Measurements from ENCODE around the gene MCC. TPM values are rescaled to one million over a fixed set of nuclear protein-coding genes. Genes with fewer than 3 reads are reported as not detected.

The MCC gene
- total and polyA plus RNA-seq, 2 donors (not counting 1 experiment from before 2014, with no cell fraction given) = 0.09 to 0.32 TPM

DNA sequence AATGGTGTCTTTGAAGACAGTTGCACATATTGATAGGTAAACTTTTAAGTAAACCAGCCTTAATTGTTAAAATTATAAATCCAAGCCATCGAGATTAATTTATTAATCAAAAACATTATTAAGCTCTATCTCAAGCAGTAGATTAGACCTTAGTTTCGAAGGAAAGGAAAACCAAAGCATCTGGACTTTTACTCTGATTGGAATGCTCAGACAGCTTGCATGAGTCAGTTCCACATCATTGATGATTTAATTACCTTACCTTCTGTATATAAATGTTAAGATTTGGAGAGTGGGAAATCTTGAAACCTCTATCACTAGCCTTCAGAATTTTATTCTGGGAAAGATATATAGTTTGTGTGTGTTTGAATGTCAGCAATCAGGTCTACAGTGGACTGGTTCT, 487.8 kb downstream of the MCC start:
- Mint-ChIP-seq H3K9me3 (ENCODE audit: insufficient read depth) (no peaks in the 10 kb centered on the region), H3K4me3 (no peak overlapping the region), H3K27me3 (no peaks in the 10 kb centered on the region), H3K27ac (no peak overlapping the region), H3K4me1 (peaks cover 6% of the 10 kb centered on the region)
- CTCF ChIA-PET = no interaction called here
- H3K79me2 ChIP-seq (ENCODE audit: control insufficient read depth, insufficient read depth, low read length) = peaks cover 43% of the 10 kb centered on the region
- no peaks in the 10 kb centered on the region for H3K27me3 ChIP-seq (replicated peaks in 1 of 4; ENCODE audit: control extremely low read depth in 1 of 4, control insufficient read depth in 3 of 4, insufficient read depth in 4 of 4, low read length in 3 of 4)
- H3K4me3 ChIP-seq (ENCODE audit: control extremely low read depth in 1 of 5, extremely low read depth in 1 of 5, insufficient read depth in 1 of 5, low read depth in 2 of 5, low read length in 4 of 5) = no peak overlapping the region
- intact Hi-C loops (cut with micrococcal nuclease) = no loop called here
- H2AFZ ChIP-seq (ENCODE audit: insufficient read depth, low read depth, low read length, poor library complexity, severe bottlenecking) = no peak overlapping the region
- no peak for DNase-seq
- WGBS (ENCODE audit: insufficient coverage) = 100% methylated on average over 1 of the region's 2 CpGs
- no peak for ATAC-seq (ENCODE audit: low read depth)
- peaks cover 0 to 4% of the 10 kb centered on the region in 2 donors for H3K4me1 ChIP-seq (ENCODE audit: control insufficient read depth in 2 of 2, insufficient read depth in 2 of 2, low read length in 2 of 2)
- no peak overlapping the region for H3K4me2 ChIP-seq (replicated peaks; ENCODE audit: low read depth, low read length, poor library complexity, severe bottlenecking)
- H3K27ac ChIP-seq (ENCODE audit: low read length in 2 of 2) = no peak overlapping the region
- peaks cover 18 to 83% of the 10 kb centered on the region in 2 experiments for H3K36me3 ChIP-seq (replicated peaks in 1 of 2; ENCODE audit: control extremely low read depth in 1 of 2, control insufficient read depth in 1 of 2, extremely low read depth in 1 of 2, insufficient read depth in 2 of 2, low read length in 1 of 2)
- peaks cover 21% of the 10 kb centered on the region for H4K20me1 ChIP-seq (ENCODE audit: control insufficient read depth, insufficient read depth, low read length, poor library complexity, severe bottlenecking)
- H3K9ac ChIP-seq (ENCODE audit: low read length) = no peak overlapping the region
- H3K9me3 ChIP-seq (ENCODE audit: control extremely low read depth in 1 of 3, control insufficient read depth in 2 of 3, insufficient read depth in 1 of 3, low read length in 2 of 3) = no peaks in the 10 kb centered on the region
- TF ChIP-seq, protein P1, sequence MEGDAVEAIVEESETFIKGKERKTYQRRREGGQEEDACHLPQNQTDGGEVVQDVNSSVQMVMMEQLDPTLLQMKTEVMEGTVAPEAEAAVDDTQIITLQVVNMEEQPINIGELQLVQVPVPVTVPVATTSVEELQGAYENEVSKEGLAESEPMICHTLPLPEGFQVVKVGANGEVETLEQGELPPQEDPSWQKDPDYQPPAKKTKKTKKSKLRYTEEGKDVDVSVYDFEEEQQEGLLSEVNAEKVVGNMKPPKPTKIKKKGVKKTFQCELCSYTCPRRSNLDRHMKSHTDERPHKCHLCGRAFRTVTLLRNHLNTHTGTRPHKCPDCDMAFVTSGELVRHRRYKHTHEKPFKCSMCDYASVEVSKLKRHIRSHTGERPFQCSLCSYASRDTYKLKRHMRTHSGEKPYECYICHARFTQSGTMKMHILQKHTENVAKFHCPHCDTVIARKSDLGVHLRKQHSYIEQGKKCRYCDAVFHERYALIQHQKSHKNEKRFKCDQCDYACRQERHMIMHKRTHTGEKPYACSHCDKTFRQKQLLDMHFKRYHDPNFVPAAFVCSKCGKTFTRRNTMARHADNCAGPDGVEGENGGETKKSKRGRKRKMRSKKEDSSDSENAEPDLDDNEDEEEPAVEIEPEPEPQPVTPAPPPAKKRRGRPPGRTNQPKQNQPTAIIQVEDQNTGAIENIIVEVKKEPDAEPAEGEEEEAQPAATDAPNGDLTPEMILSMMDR (IDR thresholded peaks at IDR 0.05) = no peak
- TF ChIP-seq EZH2 (IDR thresholded peaks at IDR 0.05; ENCODE audit: borderline replicate concordance, insufficient read depth, low read depth, low read length, poor library complexity, severe bottlenecking) = no peak
- POLR2A ChIA-PET = no interaction called here

DNA sequence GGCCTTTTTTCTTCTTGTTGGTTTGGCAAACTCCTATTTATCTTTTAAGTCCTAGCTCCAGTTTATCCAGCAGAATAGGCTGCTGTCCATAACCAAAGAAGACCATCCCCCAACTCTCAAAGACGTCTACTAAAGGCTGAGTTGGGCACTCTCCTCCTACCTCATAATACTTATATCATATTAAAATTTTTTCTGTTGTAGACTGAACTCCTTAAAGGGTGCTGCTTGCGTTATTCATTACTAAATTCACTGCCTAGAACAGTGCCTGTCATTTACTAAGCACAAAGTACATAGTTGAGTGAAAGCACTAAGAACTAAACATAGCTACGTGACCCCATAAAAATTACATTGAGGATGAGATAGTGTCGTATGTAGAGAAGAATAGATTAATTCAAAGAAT, 490.0 kb downstream of the MCC start:
- TF ChIP-seq EZH2 (IDR thresholded peaks at IDR 0.05; ENCODE audit: borderline replicate concordance, insufficient read depth, low read depth, low read length, poor library complexity, severe bottlenecking) = no peak
- TF ChIP-seq, protein P1 (IDR thresholded peaks at IDR 0.05) = no peak
- Histone ChIP-seq H4K20me1 (ENCODE audit: control insufficient read depth, insufficient read depth, low read length, poor library complexity, severe bottlenecking) (peaks cover 21% of the 10 kb centered on the region), H3K4me1 (ENCODE audit: control insufficient read depth in 2 of 2, insufficient read depth in 2 of 2, low read length in 2 of 2) (peaks cover 0 to 4% of the 10 kb centered on the region in 2 donors), H3K9ac (ENCODE audit: low read length) (no peak overlapping the region), H3K4me2 (replicated peaks; ENCODE audit: low read depth, low read length, poor library complexity, severe bottlenecking) (no peak overlapping the region), H3K27me3 (replicated peaks in 1 of 4; ENCODE audit: control extremely low read depth in 1 of 4, control insufficient read depth in 3 of 4, insufficient read depth in 4 of 4, low read length in 3 of 4) (no peaks in the 10 kb centered on the region), H3K9me3 (ENCODE audit: control extremely low read depth in 1 of 3, control insufficient read depth in 2 of 3, insufficient read depth in 1 of 3, low read length in 2 of 3) (no peaks in the 10 kb centered on the region), H3K27ac (ENCODE audit: low read length in 2 of 2) (no peak overlapping the region), H3K4me3 (ENCODE audit: control extremely low read depth in 1 of 5, extremely low read depth in 1 of 5, insufficient read depth in 1 of 5, low read depth in 2 of 5, low read length in 4 of 5) (no peak overlapping the region), H2AFZ (ENCODE audit: insufficient read depth, low read depth, low read length, poor library complexity, severe bottlenecking) (no peak overlapping the region), H3K79me2 (ENCODE audit: control insufficient read depth, insufficient read depth, low read length) (peaks cover 43% of the 10 kb centered on the region), H3K36me3 (replicated peaks in 1 of 2; ENCODE audit: control extremely low read depth in 1 of 2, control insufficient read depth in 1 of 2, extremely low read depth in 1 of 2, insufficient read depth in 2 of 2, low read length in 1 of 2) (peaks cover 16 to 73% of the 10 kb centered on the region in 2 experiments)
- ChIA-PET CTCF (interaction anchor here (4.7 kb wide), 1 partner anchor 608 kb away, joined by 52 read pairs; no protein-coding TSS in a partner anchor), POLR2A (no interaction called here)
- Mint-ChIP-seq H3K4me3 (no peak overlapping the region), H3K4me1 (peaks cover 9% of the 10 kb centered on the region), H3K27ac (no peak overlapping the region), H3K9me3 (ENCODE audit: insufficient read depth) (no peaks in the 10 kb centered on the region), H3K27me3 (no peaks in the 10 kb centered on the region)
- DNase-seq (no peak), ATAC-seq (ENCODE audit: low read depth) (no peak)
- intact Hi-C loops (cut with micrococcal nuclease) = loop anchor here (5.0 kb wide), 2 partner anchors 379 to 514 kb away; partner anchors contain the start of gene YTHDC2
- whole genome bisulfite sequencing (ENCODE audit: insufficient coverage) = no CpG with 5 or more reads among the region's 4 CpGs

Measured in B cell (primary cell).